CD14-positive monocyte (primary cell): ENCODE measurements around the gene SUPT7L. TPM values are rescaled to one million over a fixed set of nuclear protein-coding genes. Genes with fewer than 3 reads are reported as not detected.

Experiments
- DNase-seq, 3 donors: peaks; one replicate each; pipeline ENCODE4 v3.0.0-alpha.2; 2011 to 2022
- H2AFZ ChIP-seq: 2 replicates; pipeline ENCODE4 v1.6.0; 2012; ENCODE audit warnings: mild to moderate bottlenecking, low read depth, low read length, inconsistent platforms; ENCODE audit not compliant: insufficient read depth, poor library complexity, severe bottlenecking
- H3K27ac ChIP-seq, 2 donors: 1 replicate in 1 of 2; 2 replicates in 1 of 2; pipeline ENCODE4 v1.5.1; 2012 to 2013; ENCODE audit warnings: low read length in 2 of 2, control low read depth in 1 of 2, inconsistent platforms in 1 of 2, low read depth in 1 of 2, mild to moderate bottlenecking in 1 of 2
- H3K27me3 ChIP-seq, 2 donors: one replicate each; pipeline versions ENCODE4 v1.6.0 to v1.6.1; 2011 to 2013; ENCODE audit warnings: low read length in 2 of 2; ENCODE audit not compliant: control insufficient read depth in 2 of 2, insufficient read depth in 2 of 2
- H3K36me3 ChIP-seq, 2 donors: replicated peaks in 1 of 2; 1 replicate in 1 of 2; 2 replicates in 1 of 2; pipeline versions ENCODE4 v1.5.1 to v1.6.1; 2012 to 2013; ENCODE audit warnings: low read length in 2 of 2, control low read depth in 1 of 2, inconsistent platforms in 1 of 2, mild to moderate bottlenecking in 1 of 2; ENCODE audit not compliant: insufficient read depth in 2 of 2, control insufficient read depth in 1 of 2
- H3K4me1 ChIP-seq, 2 donors: 1 replicate in 1 of 2; 2 replicates in 1 of 2; pipeline versions ENCODE4 v1.5.1 to v1.6.1; 2012 to 2013; ENCODE audit warnings: low read length in 2 of 2, control low read depth in 1 of 2, inconsistent platforms in 1 of 2, mild to moderate bottlenecking in 1 of 2, moderate library complexity in 1 of 2; ENCODE audit not compliant: insufficient read depth in 2 of 2, control insufficient read depth in 1 of 2
- H3K4me2 ChIP-seq: replicated peaks from 2 replicates; pipeline ENCODE3; 2012; ENCODE audit warnings: low read length, moderate library complexity, mild to moderate bottlenecking; ENCODE audit not compliant: poor library complexity, severe bottlenecking; ENCODE audit errors: extremely low read depth
- H3K4me3 ChIP-seq, 3 experiments: fragments of 200-600 bp in 1 of 3; sonication (generic) in 1 of 3; replicated peaks in 1 of 3; 1 replicate in 2 of 3; 2 replicates in 1 of 3; pipeline ENCODE4 v1.5.1; 2011 to 2013; ENCODE audit warnings: low read length in 3 of 3, mild to moderate bottlenecking in 3 of 3, control low read depth in 2 of 3, low read depth in 2 of 3, inconsistent platforms in 1 of 3, moderate library complexity in 1 of 3
- H3K79me2 ChIP-seq: 2 replicates; pipeline ENCODE4 v1.6.0; 2012; ENCODE audit warnings: mild to moderate bottlenecking, control low read depth, inconsistent platforms, low read length, moderate library complexity; ENCODE audit not compliant: insufficient read depth
- H3K9ac ChIP-seq: 2 replicates; pipeline ENCODE4 v1.6.0; 2017; ENCODE audit warnings: low read length, mild to moderate bottlenecking; ENCODE audit not compliant: insufficient read depth, poor library complexity, severe bottlenecking
- H3K9me3 ChIP-seq, 2 donors: replicated peaks in 1 of 2; 1 replicate in 1 of 2; 2 replicates in 1 of 2; pipeline versions ENCODE4 v1.5.1 to v1.6.1; 2012 to 2013; ENCODE audit warnings: low read length in 2 of 2, control low read depth in 1 of 2; ENCODE audit not compliant: control insufficient read depth in 1 of 2, insufficient read depth in 1 of 2
- H4K20me1 ChIP-seq: 2 replicates; pipeline ENCODE4 v1.6.0; 2012; ENCODE audit warnings: mild to moderate bottlenecking, low read length, control low read depth, moderate library complexity; ENCODE audit not compliant: insufficient read depth
- H3K27ac Mint-ChIP-seq, 7 donors: one replicate each; pipeline ENCODE4 v1.8.0; 2020; ENCODE audit warnings: mild to moderate bottlenecking in 7 of 7, mixed read lengths in 7 of 7, moderate library complexity in 6 of 7, inconsistent platforms in 2 of 7
- H3K27me3 Mint-ChIP-seq, 3 donors: one replicate each; pipeline ENCODE4 v1.8.0; 2021 to 2022; ENCODE audit warnings: low read depth in 3 of 3, mild to moderate bottlenecking in 3 of 3, mixed read lengths in 3 of 3, moderate library complexity in 3 of 3, inconsistent platforms in 1 of 3
- H3K36me3 Mint-ChIP-seq, 2 donors: one replicate each; pipeline ENCODE4 v1.8.0; 2020; ENCODE audit warnings: mixed read lengths in 2 of 2, inconsistent platforms in 1 of 2, mild to moderate bottlenecking in 1 of 2
- H3K4me1 Mint-ChIP-seq: one replicate; pipeline ENCODE4 v1.8.0; 2020; ENCODE audit warnings: mild to moderate bottlenecking, mixed read lengths
- H3K4me3 Mint-ChIP-seq, 2 donors: one replicate each; pipeline ENCODE4 v1.8.0; 2020; ENCODE audit warnings: mild to moderate bottlenecking in 2 of 2, mixed read lengths in 2 of 2, moderate library complexity in 1 of 2
- H3K9me3 Mint-ChIP-seq, 7 donors: one replicate each; pipeline ENCODE4 v1.8.0; 2020 to 2022; ENCODE audit warnings: mixed read lengths in 7 of 7, mild to moderate bottlenecking in 6 of 7, moderate library complexity in 6 of 7, inconsistent platforms in 2 of 7
- WGBS: methylation state at CpG from one replicate; pipeline ENCODE4 v1.1.5; 2013; ENCODE audit warnings: missing lambda C conversion rate; ENCODE audit not compliant: insufficient coverage; 5-methylcytosine and 5-hydroxymethylcytosine counted together
- intact Hi-C, 2 donors: fragments of 100-400 bp; cut with micrococcal nuclease; formaldehyde crosslinking; loops; one replicate each; pipeline versions ENCODE4 v1.15.0 to v1.15.1; 2023
- polyA plus RNA-seq, 3 donors: library from polyadenylated mRNA; depleted of rRNA in 1 of 3; unstranded in 2 of 3; stranded (reverse) in 1 of 3; fragments of 300-500 nt in 2 of 3; fragments of >200 nt in 1 of 3; fragmentation: Illumina TruSeq in 2 of 3; gene quantifications; 1 replicate in 2 of 3; 2 replicates in 1 of 3; pipeline ENCODE4 v1.2.3, GENCODE V29; 2012 to 2021
- TF ChIP-seq, protein P1 (sequence below): fragments of 200-600 bp; IDR thresholded peaks from one replicate; pipeline ENCODE4 v1.8.0; 2022; ENCODE audit warnings: antibody characterized with exemption, mild to moderate bottlenecking

SUPT7L gene
- polyA plus RNA-seq, 3 donors, result 10.7 to 59.0 (median 12.2) TPM

DNA sequence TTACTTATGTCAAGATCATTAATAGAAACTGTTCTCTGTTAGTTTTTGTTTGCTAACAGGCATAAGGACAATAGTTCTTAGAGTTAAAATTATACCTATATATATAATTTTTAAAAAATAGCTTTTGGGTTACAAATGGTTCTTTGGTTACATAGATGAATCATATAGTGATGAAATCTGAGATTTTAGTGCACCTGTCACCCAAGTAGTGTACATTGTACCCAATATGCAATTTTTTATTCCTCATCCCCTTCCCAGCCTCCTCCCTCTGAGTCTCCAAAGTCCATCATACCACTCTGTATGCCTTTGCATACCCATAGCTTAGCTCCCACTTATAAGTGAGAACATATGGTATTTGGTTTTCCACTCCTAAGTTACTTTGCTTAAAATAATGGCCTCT lies 26.6 kb upstream of the SUPT7L start:
- H3K4me1 ChIP-seq, result no peaks in the 10 kb centered on the region
- no peak overlapping the region for H3K4me2 ChIP-seq
- no peak for DNase-seq
- H3K27me3 Mint-ChIP-seq, result no peaks in the 10 kb centered on the region
- no peak overlapping the region for H3K27ac ChIP-seq
- intact Hi-C loops, result no loop called here
- no peaks in the 10 kb centered on the region for H3K9me3 ChIP-seq
- no peak overlapping the region for H3K27ac Mint-ChIP-seq
- peaks cover 68 to 81% of the 10 kb centered on the region in 2 donors for H3K36me3 Mint-ChIP-seq
- no peaks in the 10 kb centered on the region for H3K27me3 ChIP-seq
- no peaks in the 10 kb centered on the region for H3K9me3 Mint-ChIP-seq
- H4K20me1 ChIP-seq, result no peaks in the 10 kb centered on the region
- H2AFZ ChIP-seq, result no peak overlapping the region
- H3K9ac ChIP-seq, result no peak overlapping the region
- no peak overlapping the region for H3K4me3 Mint-ChIP-seq
- TF ChIP-seq, protein P1, sequence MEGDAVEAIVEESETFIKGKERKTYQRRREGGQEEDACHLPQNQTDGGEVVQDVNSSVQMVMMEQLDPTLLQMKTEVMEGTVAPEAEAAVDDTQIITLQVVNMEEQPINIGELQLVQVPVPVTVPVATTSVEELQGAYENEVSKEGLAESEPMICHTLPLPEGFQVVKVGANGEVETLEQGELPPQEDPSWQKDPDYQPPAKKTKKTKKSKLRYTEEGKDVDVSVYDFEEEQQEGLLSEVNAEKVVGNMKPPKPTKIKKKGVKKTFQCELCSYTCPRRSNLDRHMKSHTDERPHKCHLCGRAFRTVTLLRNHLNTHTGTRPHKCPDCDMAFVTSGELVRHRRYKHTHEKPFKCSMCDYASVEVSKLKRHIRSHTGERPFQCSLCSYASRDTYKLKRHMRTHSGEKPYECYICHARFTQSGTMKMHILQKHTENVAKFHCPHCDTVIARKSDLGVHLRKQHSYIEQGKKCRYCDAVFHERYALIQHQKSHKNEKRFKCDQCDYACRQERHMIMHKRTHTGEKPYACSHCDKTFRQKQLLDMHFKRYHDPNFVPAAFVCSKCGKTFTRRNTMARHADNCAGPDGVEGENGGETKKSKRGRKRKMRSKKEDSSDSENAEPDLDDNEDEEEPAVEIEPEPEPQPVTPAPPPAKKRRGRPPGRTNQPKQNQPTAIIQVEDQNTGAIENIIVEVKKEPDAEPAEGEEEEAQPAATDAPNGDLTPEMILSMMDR, result no peak
- H3K79me2 ChIP-seq, result no peaks in the 10 kb centered on the region
- H3K4me1 Mint-ChIP-seq, result no peaks in the 10 kb centered on the region
- H3K4me3 ChIP-seq, result no peak overlapping the region
- H3K36me3 ChIP-seq, result peaks cover 78 to 93% of the 10 kb centered on the region in 2 donors

DNA sequence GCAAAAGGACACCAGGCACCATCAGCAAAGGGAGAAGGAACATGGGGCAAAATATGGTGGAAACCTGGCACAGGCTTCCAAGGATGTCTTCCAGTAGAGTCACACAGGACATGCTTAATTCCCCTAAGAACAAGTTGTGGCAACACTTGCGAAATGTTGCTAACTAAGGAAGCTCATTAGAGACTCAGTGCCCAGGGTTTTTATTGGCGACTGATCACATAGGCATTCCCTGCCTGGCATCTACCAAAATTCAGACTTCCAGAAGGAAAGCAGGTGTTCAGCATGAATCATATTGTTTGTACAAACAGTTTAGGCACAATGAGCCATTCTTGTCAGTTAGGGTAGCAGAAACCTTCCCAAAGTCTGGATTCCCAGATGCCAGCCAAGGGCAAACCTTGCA lies 26.0 kb upstream of the SUPT7L start:
- Histone ChIP-seq H3K27me3 (no peaks in the 10 kb centered on the region), H3K9me3 (no peaks in the 10 kb centered on the region), H3K9ac (no peak overlapping the region), H3K27ac (no peak overlapping the region), H4K20me1 (no peaks in the 10 kb centered on the region), H3K4me2 (no peak overlapping the region), H2AFZ (no peak overlapping the region), H3K79me2 (no peaks in the 10 kb centered on the region), H3K4me1 (no peaks in the 10 kb centered on the region), H3K4me3 (no peak overlapping the region), H3K36me3 (peaks cover 78 to 94% of the 10 kb centered on the region in 2 donors)
- Mint-ChIP-seq H3K27ac (no peak overlapping the region), H3K4me1 (no peaks in the 10 kb centered on the region), H3K36me3 (peaks cover 71 to 81% of the 10 kb centered on the region in 2 donors), H3K4me3 (no peak overlapping the region), H3K27me3 (no peaks in the 10 kb centered on the region), H3K9me3 (no peaks in the 10 kb centered on the region)
- TF ChIP-seq, protein P1, result no peak
- intact Hi-C loops, result no loop called here
- WGBS, result 70% methylated on average over 2 of the region's 2 CpGs
- DNase-seq, result no peak
